HCEC 1CT (cell line): ENCODE data around the gene GMNN.
A peak's percentile ranks its signal among the peaks of the same experiment; 100 is the strongest.
"Not testable (repeated sequence)": the region's sequence is repeated elsewhere in the genome, so short reads cannot be mapped to it uniquely, and the experiment has no call there.

Experiments used
- DNase-seq: peaks from one replicate; pipeline ENCODE4 v3.0.0-alpha.2; 2017

The GMNN gene

DNA sequence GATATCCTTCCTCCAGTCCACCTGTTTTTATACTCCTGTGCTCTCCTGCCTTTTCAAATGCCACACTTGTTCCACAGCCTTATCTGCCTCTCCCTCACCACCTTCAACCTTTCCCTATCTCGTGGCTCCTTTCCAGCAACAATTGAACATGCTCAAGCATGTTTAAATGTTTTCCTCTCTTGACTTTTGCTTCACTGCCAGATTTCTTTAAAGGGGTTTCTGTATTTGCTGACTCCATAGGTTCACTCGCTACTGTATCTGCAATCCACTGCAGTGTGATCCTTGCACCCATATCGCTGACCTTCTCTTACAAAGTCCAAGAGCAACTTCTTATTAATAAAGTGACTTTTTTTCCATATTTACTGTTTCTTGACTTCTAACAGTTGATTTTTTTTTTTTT is 11.2 kb upstream of the GMNN start:
- no peak for DNase-seq

DNA sequence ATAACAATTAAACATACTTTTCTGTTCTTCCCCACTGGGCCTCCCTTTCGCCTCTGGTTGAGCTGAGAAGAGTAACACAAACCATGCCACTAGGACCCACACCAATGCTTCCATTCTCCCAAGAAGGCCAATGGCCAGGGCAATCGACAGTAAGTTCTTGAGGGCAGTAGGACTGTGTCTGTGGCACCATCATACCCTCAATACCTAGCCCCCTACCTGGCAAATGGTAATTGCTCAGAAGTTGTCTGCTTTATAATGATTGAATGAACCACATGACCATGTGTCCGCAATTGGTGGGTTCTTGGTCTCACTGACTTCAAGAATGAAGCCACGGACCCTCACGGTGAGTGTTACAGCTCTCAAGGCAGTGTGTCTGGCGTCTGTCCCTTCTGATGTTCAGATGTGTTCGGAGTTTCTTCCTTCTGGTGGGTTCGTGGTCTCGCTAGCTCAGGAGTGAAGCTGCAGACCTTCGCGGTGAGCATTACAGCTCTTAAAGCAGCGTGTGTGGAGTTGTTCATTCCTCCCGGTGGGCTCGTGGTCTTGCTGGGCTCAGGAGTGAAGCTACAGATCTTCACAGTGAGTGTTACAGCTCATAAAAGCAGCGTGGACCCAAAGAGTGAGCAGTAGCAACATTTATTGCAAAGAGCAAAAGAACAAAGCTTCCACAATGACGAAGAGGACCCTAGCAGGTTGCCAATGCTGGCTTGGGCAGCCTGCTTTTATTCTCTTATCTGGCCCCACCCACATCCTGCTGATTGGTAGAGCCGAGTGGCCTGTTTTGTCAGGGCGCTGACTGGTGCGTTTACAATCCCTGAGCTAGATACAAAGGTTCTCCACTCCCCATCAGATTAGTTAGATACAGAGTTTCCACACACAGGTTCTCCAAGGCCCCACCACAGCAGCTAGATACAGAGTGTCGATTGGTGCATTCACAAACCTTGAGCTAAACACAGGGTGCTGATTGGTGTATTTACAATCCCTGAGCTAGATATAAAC is 9.6 kb upstream of the GMNN start:
- not testable (repeated sequence) for DNase-seq

DNA sequence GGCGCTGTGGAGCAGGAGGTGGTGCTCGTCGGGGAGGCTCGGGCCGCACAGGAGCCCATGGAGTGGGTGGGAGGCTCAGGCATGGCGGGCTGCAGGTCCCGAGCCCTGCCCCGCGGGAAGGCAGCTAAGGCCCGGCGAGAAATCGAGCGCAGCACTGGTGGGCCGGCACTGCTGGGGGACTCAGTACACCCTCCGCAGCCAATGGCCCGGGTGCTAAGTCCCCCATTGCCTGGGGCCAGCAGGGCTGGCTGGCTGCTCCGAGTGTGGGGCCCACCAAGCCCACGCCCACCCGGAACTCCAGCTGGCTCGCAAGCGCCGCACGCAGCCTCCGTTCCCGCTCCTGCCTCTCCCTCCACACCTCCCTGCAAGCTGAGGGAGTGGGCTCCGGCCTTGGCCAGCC is 8.8 kb upstream of the GMNN start:
- DNase-seq = not testable (repeated sequence)

DNA sequence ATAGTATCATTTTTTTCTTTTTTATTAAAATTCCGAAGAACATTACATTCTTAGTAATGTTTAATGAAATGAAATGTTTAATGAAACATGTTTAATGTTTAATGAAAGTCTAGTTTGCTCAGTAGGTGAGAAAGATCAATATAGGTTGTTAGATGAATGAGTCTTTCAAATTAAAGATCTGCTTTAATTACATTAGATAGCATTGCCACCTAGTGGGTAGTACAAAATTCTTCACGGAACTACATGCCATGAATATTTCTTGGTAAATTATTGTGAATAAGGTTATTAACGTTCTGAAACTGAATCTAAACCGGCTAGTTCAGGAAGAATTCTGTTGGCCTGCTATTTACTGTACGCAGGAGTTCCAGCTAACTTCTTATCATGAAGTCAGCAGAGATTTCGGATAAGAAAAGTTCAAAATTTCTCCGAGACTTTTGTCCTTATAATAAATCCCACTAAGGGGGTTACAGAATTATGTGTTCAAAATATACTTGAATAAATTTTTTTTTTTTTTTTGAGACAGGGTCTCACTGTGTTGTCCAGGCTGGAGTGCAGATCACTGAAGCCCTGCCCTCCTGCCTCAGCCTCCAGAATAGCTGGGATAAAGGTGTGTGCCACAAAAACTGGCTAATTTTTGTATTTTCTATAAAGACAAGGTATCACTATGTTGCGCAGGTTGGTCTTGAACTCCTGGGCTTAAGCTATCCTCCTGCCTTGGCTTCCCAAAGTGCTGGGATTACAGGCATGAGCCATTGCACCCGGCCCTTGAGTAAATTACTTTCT is 7.9 kb upstream of the GMNN start:
- peak; percentile 59 for DNase-seq

DNA sequence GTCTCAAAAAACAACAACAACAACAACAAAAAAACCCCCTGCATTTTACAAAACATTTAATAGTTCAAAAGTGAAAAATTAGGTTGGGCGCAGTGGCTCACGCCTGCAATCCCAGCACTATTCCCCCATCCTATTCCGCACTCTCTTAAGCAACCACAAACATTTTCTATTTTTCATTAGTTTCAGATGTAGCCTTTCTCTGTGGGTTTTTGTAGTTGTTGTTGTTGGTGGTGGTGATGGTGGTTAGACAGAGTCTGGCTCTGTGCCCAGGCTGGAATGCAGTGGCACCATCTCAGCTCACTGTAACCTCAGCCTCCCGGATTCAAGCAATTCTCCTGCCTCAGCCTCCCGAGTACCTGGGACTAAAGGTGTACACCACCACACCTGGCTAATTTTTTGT is 6.4 kb upstream of the GMNN start:
- no peak for DNase-seq

DNA sequence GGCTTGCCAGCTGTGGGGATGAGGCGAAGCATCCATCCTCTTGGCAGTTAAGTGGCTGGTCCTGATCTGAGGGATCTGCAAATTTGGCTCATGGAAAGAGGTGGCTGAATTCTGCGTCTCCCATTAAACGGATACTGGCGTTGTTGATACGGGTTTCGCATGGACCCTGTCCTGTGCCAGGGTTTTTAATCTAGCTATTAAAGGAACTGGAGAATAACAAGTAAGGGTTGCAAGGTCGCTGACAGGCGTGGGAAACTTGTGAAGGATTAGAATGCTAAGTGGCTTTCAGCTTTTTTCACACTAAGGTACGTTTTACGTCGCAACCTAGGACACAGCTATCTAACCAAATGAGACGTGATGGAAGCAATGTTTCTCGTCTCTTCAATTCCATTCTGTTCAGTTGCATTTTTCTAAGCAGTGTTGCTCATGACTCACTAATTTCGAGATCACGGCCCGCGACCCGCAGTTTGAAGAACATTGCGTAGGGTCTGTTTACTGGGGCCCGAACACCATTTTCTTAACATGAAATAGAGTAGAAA is 852 bp downstream of the GMNN start:
- peak; percentile 56 for DNase-seq

DNA sequence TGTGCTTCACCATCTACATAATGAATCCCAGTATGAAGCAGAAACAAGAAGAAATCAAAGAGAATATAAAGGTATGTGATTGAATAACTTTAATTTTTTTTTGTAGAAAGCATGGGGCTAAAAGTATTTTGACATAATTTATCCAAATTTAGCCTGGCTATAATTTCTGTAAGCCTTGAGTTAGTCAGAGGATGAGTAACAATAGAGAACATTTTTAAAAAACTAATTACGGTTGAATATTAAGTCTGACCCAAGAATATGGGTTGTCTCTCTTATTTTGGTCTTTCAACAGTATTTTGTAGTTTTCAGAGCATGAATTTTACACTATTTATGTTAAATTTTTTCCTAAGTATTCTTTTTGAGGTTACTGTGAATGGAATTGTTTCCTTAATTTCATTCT is 2.5 kb downstream of the GMNN start:
- DNase-seq = peak; percentile 23

DNA sequence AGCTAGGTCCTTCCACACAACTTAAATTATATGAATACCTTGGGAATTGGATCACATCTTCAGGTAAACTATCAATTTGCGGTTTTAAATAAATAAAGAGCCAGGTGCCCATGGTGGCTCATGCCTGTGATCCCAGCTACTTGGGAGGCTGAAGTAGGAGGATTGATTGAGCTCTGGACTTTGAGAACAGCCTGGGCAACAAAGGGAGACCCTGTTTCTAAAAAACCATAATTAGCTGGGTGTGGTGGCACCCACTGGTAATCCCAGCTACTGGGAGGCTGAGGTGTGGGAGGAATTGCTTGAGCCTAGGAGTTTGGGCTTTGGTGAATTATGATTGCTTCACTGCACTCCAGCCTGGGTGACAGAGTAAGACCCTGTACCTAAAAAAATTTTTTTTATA is 3.4 kb downstream of the GMNN start:
- DNase-seq = no peak

DNA sequence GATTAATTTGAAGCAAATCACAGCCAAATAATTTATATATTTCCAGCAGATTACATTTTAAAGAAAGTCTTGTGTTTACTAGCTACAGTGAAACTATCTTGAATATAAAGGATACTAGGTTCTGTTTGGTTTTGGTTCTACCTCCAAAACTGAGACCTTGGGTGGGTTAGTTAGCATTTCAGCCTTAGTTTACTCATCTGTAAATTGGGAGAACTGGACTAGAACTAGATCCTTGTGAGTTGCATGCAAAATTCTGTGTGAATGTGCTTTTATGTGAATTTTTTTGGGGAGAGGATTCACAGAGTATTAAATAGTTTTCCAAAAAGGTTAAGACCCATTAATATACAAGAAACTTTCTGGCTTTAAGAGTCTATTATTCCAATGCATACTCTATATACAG is 4.1 kb downstream of the GMNN start:
- no peak for DNase-seq

DNA sequence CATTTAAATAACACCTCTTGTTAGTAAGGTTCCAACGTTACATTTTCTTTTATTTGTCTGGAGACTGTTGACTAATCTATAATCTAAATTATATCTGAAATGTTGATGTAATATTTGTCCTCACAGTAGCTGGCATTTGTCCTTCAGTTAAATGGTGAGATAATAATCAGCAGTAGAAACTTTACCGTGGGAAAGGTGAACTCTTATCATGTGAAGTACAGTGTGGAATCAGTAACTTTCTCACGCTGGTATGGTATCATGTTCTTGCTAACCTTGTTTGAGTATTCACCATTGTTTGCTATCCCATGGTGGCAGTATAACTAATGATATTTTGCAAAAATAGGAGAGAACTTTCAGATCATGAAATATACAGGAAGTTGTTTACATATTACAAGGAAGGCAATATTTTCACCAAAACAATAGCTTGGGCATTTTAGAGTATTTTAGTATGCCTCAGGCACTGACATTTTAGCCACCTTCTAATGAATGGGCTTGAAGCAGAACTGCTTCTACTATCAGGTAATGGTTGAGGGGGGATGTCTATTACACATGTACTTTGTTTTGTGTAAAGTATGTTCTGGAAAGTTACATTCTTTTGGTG is 4.8 kb downstream of the GMNN start:
- DNase-seq = no peak

DNA sequence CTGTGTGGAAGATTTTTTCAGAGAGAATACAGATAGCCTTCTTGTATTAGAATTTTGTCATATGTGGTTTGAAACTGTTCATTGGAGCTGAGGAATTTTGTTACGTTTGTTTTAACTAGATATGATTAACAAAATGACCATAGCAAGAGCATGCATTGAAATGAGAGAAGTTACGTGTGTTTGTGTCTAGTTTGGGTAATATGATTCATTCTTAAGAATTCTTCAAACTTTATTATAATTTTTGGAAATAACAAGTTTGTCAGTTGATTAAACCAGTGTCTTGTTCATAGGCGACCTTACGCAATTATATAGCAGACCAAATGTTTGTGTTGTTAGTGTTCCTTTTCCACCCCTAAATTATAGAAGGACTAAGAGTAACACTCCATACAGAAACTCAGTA is 5.5 kb downstream of the GMNN start:
- DNase-seq = peak; percentile 63

DNA sequence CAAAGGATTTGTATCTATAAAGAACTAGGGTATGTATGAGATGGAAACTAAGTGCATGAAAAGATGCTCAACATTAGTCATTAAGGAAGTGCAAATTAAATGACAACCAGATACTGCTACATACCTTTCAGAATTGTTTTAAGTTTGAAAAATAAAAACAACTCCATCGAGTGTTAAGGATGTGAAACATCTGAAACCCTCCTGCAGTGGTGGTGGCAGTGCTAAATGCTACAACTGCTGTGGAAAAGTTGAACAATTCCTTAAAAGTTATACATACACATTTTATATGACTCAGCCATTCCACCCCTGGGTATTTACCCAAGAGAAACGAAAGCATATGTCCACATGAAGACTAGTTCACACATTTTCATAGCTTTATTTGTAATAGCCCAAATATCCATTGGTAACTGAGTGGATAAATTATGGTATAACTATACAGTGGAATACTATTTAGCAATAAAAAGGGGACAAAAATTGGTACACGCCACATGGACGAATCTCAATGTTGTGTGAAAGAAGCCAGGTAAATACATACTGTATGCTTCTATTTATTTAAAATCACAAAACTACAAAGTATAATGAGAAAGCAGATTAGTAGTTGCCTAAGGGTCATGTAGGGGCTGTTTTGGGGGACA is 13.4 kb downstream of the GMNN start:
- DNase-seq = peak; percentile 22

DNA sequence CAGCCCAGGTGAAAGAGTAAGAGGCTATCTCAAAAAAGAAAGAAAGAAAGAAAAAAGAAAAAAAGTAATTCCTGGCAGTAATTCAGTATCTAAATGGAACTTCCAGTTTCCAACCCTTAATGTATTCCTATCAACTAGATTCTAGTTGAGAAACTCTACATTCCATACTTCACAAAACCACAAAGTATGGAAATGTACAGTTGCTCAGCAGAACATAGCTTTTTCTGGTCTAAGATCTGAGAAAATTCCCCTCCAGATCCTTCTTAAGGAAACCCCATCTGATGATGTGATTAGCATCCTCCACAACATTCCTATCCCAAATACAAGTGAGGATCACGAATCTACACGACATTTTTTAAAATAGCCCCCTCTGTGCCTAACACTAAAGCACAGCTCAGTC is 20.4 kb downstream of the GMNN start:
- DNase-seq = no peak

DNA sequence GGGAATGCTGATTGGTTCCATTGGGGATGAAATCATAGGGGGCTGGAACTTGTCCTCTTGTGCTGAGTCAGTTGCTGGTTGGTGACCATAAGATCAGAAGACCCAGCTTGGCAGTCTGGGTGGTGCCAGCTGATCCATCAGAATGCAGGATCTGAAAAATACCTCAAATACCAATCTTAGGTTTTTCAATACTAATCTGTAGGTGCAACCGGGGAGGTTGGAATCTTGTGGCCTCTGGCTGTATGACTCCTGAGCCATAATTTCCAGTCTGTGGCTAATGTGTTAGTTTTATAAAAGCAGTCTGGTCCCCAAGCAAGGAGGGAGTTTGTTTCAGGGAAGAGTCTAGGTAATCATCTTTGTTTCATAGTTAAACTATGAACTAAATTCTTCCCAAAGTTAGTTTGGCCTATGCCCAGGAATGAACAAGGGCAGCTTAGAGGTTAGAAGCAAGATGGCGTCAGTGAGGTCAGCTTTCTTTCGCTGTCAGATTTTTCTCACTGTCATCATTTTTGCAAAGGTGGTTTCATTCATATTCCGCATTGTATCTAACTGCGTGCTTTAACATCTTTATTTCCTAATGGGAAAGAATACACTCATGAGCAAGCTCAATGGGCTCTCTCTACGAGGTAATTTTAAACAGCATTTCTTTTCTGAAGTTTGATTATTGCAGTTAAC is 22.0 kb downstream of the GMNN start:
- no peak for DNase-seq

DNA sequence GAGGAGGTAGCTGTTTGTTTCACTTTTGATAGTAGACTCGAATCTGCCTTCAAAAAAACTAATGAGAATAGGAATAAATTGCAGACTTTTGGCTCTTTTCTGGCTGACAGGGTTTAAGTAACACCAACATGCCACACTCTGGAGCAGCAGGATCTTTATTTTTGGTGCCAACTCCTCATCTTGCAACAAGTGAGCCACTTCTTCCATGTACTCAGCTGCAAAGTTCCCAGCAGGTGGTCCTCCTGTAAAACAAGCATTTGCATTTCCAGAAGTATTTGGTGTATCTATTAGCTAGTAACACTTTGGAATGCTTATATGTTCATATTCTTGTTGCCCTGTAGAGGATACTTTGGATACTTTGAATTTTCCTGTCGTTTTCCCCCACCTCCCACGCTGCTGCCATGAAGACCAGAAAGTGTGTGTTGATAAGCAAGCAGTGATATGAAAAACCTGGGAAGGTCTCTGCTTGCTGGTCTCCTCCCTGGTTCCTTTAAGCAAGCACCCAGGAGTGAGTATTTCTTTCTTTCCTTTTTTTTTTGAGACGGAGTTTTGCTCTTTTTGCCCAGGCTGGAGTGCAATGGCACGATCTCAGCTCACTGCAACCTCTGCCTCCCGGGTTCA is 23.0 kb downstream of the GMNN start:
- DNase-seq = no peak

DNA sequence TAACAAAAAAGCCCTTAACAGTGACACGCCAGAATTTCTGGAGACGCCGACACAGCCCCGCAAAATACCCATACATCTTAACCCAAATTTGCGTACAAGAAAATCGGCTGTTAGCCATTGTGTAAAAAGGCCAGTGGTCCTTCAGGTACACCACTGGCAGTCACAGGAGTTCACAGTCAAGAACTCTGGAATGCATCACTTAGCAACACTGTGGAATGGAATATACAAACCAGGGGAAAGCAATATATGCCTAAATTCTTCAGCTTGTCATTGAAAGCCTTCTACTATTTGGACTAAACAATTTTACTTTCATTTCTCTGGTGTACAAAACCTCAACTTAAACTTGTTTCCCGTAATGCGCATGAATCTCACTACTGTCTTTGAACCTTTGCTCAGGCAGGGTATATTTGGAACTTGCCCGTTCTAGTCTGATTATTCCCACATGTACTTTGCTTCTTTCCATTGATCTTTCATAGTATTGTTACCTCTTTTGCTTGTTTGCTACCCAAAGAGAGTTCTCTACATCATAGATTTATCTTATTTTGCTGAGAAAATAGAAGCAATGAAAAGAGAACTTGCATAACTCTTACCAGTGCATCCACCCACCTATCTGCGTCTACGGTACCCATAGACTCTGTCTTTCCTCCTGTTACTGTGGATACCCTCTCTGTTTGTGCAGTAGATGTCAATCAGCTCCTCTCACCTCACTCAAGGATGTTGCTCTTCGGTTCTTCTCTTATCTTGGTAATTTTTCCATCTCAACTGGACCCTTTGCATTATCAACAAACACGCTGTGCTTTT is 24.2 kb downstream of the GMNN start, which contains the start of gene ARMH2:
TSS of gene ARMH2 (minus strand) at position 178 of the 801 bp plus-strand sequence. CDS start at position 118, 60 bp downstream.
- DNase-seq = no peak

DNA sequence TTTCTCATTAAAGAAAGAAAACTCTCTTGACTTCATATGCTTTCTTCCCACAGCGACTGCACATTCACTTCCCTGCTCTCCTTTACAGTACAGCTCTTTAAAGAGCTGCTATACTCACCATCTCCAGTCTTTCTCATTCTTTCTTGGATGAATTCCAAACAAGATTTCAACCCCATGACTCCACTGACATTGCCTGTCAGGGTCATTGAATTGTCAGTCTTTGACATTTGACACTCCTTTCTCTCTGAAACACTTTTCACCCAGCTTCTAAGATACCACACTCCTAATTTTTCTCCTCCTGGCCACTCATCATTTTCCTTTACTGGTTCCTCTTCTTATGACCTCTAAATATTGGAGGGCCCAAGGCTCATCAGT is 24.8 kb downstream of the GMNN start:
- DNase-seq = no peak

DNA sequence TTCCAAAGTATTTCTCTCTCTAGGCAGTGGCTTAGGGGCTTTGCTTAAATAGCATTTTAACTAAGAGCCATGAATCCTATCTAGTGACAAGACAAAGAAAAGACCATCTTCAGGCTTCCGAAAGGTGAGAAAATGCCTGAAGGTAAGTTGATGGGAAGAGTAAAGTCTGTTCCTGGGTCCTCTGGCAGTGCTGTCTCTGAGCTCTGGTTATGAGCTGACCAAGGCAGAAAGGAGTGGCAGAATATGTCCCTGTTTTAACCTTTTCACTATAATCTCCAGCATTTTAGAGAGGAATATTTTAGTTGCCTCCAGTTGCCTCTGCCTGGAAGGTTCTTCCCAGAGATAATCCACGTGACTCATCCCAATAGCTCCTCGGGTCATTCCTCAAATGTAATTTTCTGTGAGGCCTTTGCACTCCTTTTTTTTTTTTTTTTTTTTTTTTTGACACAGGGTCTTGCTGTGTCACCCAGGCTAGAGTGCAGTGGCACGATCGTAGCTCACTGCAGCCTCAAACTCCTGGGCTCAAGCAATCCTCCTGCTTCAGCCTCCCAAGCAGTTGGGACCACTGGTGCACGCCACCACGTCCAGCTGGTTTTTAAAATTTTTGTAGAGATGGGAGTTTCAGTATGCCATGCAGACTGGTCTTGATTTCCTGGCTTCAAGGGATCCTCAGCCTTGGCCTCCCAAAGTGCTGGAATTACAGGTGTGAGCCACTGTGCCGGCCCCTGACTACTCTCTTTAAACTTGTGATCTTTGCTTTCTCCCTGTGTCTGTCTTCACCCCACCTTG is 27.7 kb downstream of the GMNN start:
- no peak for DNase-seq

DNA sequence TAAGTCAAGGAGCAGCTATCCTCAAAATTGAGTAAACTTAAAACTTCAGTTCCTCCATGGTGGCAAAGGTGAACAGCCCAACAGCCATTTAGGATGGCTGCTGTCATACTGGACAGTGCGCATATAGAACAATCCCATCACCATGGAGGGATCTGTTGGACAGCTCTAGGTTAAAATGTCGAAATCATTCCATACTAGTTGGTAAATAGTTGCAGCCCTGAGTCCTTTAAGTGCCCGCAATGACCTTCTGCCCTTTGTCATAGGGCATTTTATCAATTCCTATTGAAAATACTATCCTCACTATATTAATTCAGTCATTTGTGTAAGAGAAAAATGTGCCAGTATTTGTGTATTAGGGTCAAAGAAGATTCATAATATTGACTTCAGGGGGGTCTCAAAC is 32.8 kb downstream of the GMNN start:
- no peak for DNase-seq

DNA sequence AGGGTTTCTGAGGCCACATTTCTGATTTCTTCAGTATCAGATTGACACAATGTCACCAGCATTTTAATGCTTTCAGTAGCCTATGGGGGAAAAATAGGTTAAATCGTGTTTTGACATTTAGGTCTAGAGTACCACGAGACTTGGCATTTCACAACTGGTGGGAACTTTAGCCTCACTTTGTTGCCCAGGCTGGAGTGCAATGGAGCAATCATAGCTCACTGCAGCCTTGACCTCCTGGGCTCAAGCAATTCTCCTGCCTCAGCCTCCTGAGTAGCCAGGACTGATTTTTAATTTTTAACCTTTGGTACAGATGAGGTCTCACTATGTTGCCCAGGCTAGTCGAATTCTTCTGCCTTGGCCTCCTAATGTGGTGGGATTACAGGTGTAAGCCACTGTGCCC is 35.0 kb downstream of the GMNN start:
- no peak for DNase-seq
